ENCODE data around the gene HES6. TPM values are rescaled to one million over a fixed set of nuclear protein-coding genes. Genes with fewer than 3 reads are reported as not detected.

HES6 gene
- polyA plus RNA-seq, 1 donor (not counting 4 experiments of a cell fraction or from before 2014, with no cell fraction given): 0.80 TPM

DNA sequence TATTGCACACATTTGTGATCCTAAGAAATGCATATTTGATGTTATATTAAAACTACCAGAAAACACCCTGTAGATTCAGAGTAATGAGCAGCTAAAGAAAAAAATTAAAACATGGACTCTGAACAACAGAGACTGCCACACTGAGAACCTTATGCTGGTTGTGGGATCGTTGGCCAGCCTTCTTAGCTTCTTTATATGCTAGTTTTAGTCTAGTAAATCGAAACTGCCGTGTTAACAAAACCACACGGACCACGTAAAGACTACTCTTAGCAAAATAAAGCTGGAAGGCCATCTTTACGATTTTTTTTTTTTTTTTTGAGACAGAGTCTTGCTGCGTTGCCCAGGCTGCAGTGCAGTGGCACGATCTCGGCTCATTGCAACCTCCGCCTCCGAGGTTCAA lies 25.8 kb upstream of the HES6 start:
- Histone ChIP-seq H3K4me3 (ENCODE audit: control insufficient read depth in 2 of 3, extremely low read depth in 1 of 3, insufficient read depth in 2 of 3, low read depth in 1 of 3, low read length in 3 of 3) (no peak overlapping the region), H2AFZ (ENCODE audit: control insufficient read depth, low read length) (no peak overlapping the region), H3K9me1 (ENCODE audit: control insufficient read depth, extremely low read depth, insufficient read depth, low read length) (no peaks in the 10 kb centered on the region), H3K79me2 (ENCODE audit: control insufficient read depth, insufficient read depth, low read length) (no peaks in the 10 kb centered on the region), H3K27me3 (ENCODE audit: control insufficient read depth, extremely low read depth, insufficient read depth, low read length) (no peaks in the 10 kb centered on the region), H3K9me3 (ENCODE audit: control insufficient read depth, low read depth, low read length) (no peaks in the 10 kb centered on the region), H3K36me3 (ENCODE audit: control insufficient read depth in 2 of 2, extremely low read depth in 1 of 2, insufficient read depth in 2 of 2, low read length in 2 of 2) (peaks cover 0 to 10% of the 10 kb centered on the region in 2 experiments), H4K20me1 (ENCODE audit: control insufficient read depth, extremely low read depth, insufficient read depth, low read length) (no peaks in the 10 kb centered on the region), H3K9ac (ENCODE audit: control insufficient read depth, extremely low read depth, insufficient read depth, low read length) (no peak overlapping the region), H3K4me2 (ENCODE audit: control insufficient read depth, extremely low read depth, insufficient read depth, low read depth, low read length) (no peak overlapping the region), H3K27ac (ENCODE audit: control insufficient read depth, insufficient read depth, low read length) (no peak overlapping the region), H3K4me1 (ENCODE audit: control insufficient read depth, extremely low read depth, insufficient read depth, low read length) (peaks cover 19% of the 10 kb centered on the region)
- dilution Hi-C loops (cut with MboI; ENCODE audit: extremely low pct_ligation_motif_present, low sequenced_read_pairs): no loop called here
- no peak for TF ChIP-seq CTCF (optimal IDR thresholded peaks at IDR 0.05 in 1 of 3, IDR thresholded peaks at IDR 0.05 in 1 of 3, conservative IDR thresholded peaks at IDR 0.05 in 1 of 3; ENCODE audit: extremely low read depth in 1 of 3, insufficient read depth in 2 of 3, low read length in 3 of 3)
- no peak for TF ChIP-seq EZH2 (IDR thresholded peaks at IDR 0.05; ENCODE audit: low read length)
- DNase-seq (ENCODE audit: low read depth, low spot score): no peak
- FAIRE-seq: no peak

GRCh38 chr2:238264072-238264460 lies 24.2 kb upstream of the HES6 start:
- Histone ChIP-seq H3K27me3 (ENCODE audit: control insufficient read depth, extremely low read depth, insufficient read depth, low read length) (no peaks in the 10 kb centered on the region), H3K36me3 (ENCODE audit: control insufficient read depth in 2 of 2, extremely low read depth in 1 of 2, insufficient read depth in 2 of 2, low read length in 2 of 2) (peaks cover 0 to 10% of the 10 kb centered on the region in 2 experiments), H3K79me2 (ENCODE audit: control insufficient read depth, insufficient read depth, low read length) (no peaks in the 10 kb centered on the region), H2AFZ (ENCODE audit: control insufficient read depth, low read length) (no peak overlapping the region), H3K9me3 (ENCODE audit: control insufficient read depth, low read depth, low read length) (no peaks in the 10 kb centered on the region), H3K4me1 (ENCODE audit: control insufficient read depth, extremely low read depth, insufficient read depth, low read length) (peaks cover 19% of the 10 kb centered on the region), H3K9me1 (ENCODE audit: control insufficient read depth, extremely low read depth, insufficient read depth, low read length) (no peaks in the 10 kb centered on the region), H3K9ac (ENCODE audit: control insufficient read depth, extremely low read depth, insufficient read depth, low read length) (no peak overlapping the region), H3K27ac (ENCODE audit: control insufficient read depth, insufficient read depth, low read length) (no peak overlapping the region), H3K4me3 (ENCODE audit: control insufficient read depth in 2 of 3, extremely low read depth in 1 of 3, insufficient read depth in 2 of 3, low read depth in 1 of 3, low read length in 3 of 3) (no peak overlapping the region), H4K20me1 (ENCODE audit: control insufficient read depth, extremely low read depth, insufficient read depth, low read length) (no peaks in the 10 kb centered on the region), H3K4me2 (ENCODE audit: control insufficient read depth, extremely low read depth, insufficient read depth, low read depth, low read length) (no peak overlapping the region)
- TF ChIP-seq EZH2 (IDR thresholded peaks at IDR 0.05; ENCODE audit: low read length) (no peak), CTCF (optimal IDR thresholded peaks at IDR 0.05 in 1 of 3, IDR thresholded peaks at IDR 0.05 in 1 of 3, conservative IDR thresholded peaks at IDR 0.05 in 1 of 3; ENCODE audit: extremely low read depth in 1 of 3, insufficient read depth in 2 of 3, low read length in 3 of 3) (no peak)
- no peak for DNase-seq (ENCODE audit: low read depth, low spot score)
- FAIRE-seq: no peak
- dilution Hi-C loops (cut with MboI; ENCODE audit: extremely low pct_ligation_motif_present, low sequenced_read_pairs): no loop called here

Data from keratinocyte (primary cell).